ENCODE results near the gene ZNF605. TPM values are rescaled to one million over a fixed set of nuclear protein-coding genes. Genes with fewer than 3 reads are reported as not detected.
"Not testable (repeated sequence)": the region's sequence is repeated elsewhere in the genome, so short reads cannot be mapped to it uniquely, and the experiment has no call there.

ZNF605 gene
- total RNA-seq, 1 experiment from 2014 or later, result 31.1 TPM

DNA sequence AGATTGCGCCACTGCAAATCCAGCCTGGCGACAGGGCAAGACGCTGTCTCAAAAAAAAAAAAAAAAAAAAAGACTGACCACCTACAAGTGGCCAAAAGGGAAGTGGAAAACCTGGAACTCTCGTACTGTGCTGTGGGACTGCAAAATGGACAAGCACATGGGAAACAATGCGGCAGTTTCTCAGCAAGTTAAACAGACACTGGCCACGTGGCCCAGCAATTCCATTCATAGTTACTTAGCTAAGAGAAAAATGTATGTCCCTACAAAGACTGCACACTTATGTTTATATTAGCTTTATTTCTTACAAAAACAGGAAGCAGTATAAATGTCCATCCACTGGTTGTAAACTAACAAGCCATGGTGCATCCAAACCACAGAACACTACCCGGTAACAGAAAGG is 74.3 kb downstream of the ZNF605 start:
- Mint-ChIP-seq H3K4me1 (ENCODE audit: low read depth, unreplicated experiment) (no peaks in the 10 kb centered on the region), H3K9me3 (ENCODE audit: low read depth, unreplicated experiment) (peaks cover 3% of the 10 kb centered on the region), H3K27me3 (ENCODE audit: unreplicated experiment) (no peaks in the 10 kb centered on the region), H3K4me3 (ENCODE audit: low read depth, unreplicated experiment) (no peak overlapping the region), H3K27ac (ENCODE audit: unreplicated experiment) (no peak overlapping the region), H3K36me3 (ENCODE audit: insufficient read depth, unreplicated experiment) (peaks cover 48% of the 10 kb centered on the region)
- no peak for DNase-seq
- CTCF ChIA-PET, result interaction anchor here (0.7 kb wide), 2 partner anchors 9 to 74 kb away, joined by 4 read pairs; no protein-coding TSS in a partner anchor
- intact Hi-C loops (cut with micrococcal nuclease; ENCODE audit: unreplicated experiment), result no loop called here
- no TSS peak for BruUV-seq (replicated peaks)
- TF ChIP-seq, protein P1, sequence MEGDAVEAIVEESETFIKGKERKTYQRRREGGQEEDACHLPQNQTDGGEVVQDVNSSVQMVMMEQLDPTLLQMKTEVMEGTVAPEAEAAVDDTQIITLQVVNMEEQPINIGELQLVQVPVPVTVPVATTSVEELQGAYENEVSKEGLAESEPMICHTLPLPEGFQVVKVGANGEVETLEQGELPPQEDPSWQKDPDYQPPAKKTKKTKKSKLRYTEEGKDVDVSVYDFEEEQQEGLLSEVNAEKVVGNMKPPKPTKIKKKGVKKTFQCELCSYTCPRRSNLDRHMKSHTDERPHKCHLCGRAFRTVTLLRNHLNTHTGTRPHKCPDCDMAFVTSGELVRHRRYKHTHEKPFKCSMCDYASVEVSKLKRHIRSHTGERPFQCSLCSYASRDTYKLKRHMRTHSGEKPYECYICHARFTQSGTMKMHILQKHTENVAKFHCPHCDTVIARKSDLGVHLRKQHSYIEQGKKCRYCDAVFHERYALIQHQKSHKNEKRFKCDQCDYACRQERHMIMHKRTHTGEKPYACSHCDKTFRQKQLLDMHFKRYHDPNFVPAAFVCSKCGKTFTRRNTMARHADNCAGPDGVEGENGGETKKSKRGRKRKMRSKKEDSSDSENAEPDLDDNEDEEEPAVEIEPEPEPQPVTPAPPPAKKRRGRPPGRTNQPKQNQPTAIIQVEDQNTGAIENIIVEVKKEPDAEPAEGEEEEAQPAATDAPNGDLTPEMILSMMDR (IDR thresholded peaks at IDR 0.05; ENCODE audit: unreplicated experiment), result no peak

DNA sequence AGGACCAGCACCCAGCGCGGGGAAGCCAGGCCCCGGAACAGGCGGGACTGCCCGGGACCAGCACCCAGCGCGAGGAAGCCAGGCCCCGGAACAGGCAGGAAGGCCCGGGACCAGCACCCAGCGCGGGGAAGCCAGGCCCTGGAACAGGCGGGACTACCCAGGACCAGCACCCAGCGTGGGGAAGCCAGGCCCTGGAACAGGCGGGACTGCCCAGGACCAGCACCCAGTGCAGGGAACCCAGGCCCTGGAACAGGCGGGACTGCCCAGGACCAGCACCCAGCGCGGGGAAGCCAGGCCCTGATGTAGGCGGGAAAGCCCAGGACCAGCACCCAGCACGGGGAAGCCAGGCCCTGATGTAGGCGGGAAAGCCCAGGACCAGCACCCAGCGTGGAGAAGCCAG is 81.5 kb downstream of the ZNF605 start:
- H3K4me1 Mint-ChIP-seq (ENCODE audit: low read depth, unreplicated experiment); H3K9me3 Mint-ChIP-seq (ENCODE audit: low read depth, unreplicated experiment); H3K27ac Mint-ChIP-seq (ENCODE audit: unreplicated experiment); BruUV-seq (replicated peaks); CTCF ChIA-PET; H3K4me3 Mint-ChIP-seq (ENCODE audit: low read depth, unreplicated experiment); DNase-seq; intact Hi-C loops (cut with micrococcal nuclease; ENCODE audit: unreplicated experiment); H3K27me3 Mint-ChIP-seq (ENCODE audit: unreplicated experiment): not testable (repeated sequence)
- H3K36me3 Mint-ChIP-seq (ENCODE audit: insufficient read depth, unreplicated experiment), result peaks cover 53% of the 10 kb centered on the region

DNA sequence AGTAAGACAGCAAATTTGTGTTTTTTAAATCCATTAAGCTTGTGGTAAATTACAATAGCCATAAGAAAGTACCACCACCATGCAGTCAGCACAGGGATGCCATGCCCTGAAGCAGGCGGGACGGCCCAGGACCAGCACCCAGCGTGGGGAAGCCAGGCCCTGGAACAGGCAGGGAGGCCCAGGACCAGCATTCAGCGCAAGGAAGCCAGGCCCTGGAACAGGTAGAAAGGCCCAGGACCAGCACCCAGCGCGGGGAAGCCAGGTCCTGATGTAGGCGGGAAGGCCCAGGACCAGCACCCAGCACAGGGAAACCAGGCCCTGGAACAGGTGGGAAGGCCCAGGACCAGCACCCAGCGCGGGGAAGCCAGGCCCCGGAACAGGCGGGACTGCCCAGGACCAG is 81.9 kb downstream of the ZNF605 start:
- BruUV-seq (replicated peaks), result no TSS peak
- CTCF ChIA-PET, result no interaction called here

DNA sequence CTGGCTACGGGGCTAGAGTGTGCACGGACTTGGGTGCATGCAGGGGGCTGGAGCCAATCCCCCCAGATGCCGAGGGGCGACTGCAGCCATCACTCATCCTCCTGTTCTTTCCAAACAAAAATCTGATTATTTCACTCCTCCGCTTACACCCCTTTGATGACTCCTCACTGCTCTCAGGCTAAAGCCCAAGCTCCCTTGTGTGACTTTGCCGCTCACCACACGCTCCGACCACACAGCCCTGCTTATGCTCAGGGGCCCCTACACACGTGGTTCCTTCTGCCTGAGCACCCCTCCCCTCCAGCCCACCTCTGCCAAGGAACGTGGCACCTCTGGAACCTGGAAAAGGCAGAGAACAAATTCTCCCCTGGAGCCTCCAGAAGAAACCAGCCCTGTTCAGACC is 82.4 kb downstream of the ZNF605 start:
- TF ChIP-seq, protein P1 (IDR thresholded peaks at IDR 0.05; ENCODE audit: unreplicated experiment), result no peak
- BruUV-seq (replicated peaks), result no TSS peak
- H3K36me3 Mint-ChIP-seq (ENCODE audit: insufficient read depth, unreplicated experiment), result peaks cover 57% of the 10 kb centered on the region

More for the DNA sequence above, 81.9 kb downstream of the ZNF605 start:
- no peak for DNase-seq
- Mint-ChIP-seq H3K4me1 (ENCODE audit: low read depth, unreplicated experiment) (no peaks in the 10 kb centered on the region), H3K27me3 (ENCODE audit: unreplicated experiment) (no peaks in the 10 kb centered on the region), H3K27ac (ENCODE audit: unreplicated experiment) (no peak overlapping the region), H3K4me3 (ENCODE audit: low read depth, unreplicated experiment) (no peak overlapping the region), H3K36me3 (ENCODE audit: insufficient read depth, unreplicated experiment) (peaks cover 57% of the 10 kb centered on the region), H3K9me3 (ENCODE audit: low read depth, unreplicated experiment) (peaks cover 3% of the 10 kb centered on the region)
- TF ChIP-seq, protein P1 (IDR thresholded peaks at IDR 0.05; ENCODE audit: unreplicated experiment), result no peak
- intact Hi-C loops (cut with micrococcal nuclease; ENCODE audit: unreplicated experiment), result no loop called here

DNA sequence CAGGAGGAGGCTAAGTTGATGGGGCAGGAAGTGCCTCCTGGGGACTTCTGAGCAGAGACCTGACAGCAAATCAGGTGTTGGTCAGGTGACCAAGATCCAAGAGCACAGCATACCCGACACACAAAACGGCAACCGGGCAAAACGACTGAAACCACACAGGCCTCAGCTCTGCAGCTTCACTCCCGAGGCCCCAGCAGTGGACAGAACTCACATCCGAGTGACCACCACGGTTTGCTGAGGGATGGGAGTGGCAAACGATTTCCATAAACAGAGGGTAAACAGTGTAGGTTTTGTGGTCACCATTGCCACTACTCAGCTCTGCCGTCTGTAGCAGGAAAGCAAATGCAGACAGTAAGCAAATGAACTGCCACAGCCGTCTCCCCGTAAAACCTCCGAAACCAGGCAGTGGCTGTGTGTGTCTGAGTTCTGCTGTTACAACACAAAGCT is 83.1 kb downstream of the ZNF605 start:
- Mint-ChIP-seq H3K4me3 (ENCODE audit: low read depth, unreplicated experiment) (no peak overlapping the region), H3K27me3 (ENCODE audit: unreplicated experiment) (no peaks in the 10 kb centered on the region), H3K4me1 (ENCODE audit: low read depth, unreplicated experiment) (no peaks in the 10 kb centered on the region), H3K27ac (ENCODE audit: unreplicated experiment) (no peak overlapping the region), H3K9me3 (ENCODE audit: low read depth, unreplicated experiment) (peaks cover 4% of the 10 kb centered on the region), H3K36me3 (ENCODE audit: insufficient read depth, unreplicated experiment) (peaks cover 56% of the 10 kb centered on the region)
- TF ChIP-seq, protein P1 (IDR thresholded peaks at IDR 0.05; ENCODE audit: unreplicated experiment), result no peak
- no TSS peak for BruUV-seq (replicated peaks)
- CTCF ChIA-PET, result interaction anchor here (0.6 kb wide), 1 partner anchor 9 kb away, joined by 4 read pairs; no protein-coding TSS in a partner anchor
- DNase-seq, result no peak
- intact Hi-C loops (cut with micrococcal nuclease; ENCODE audit: unreplicated experiment), result no loop called here

More for the DNA sequence above, 82.4 kb downstream of the ZNF605 start:
- CTCF ChIA-PET, result no interaction called here
- no peak for DNase-seq
- intact Hi-C loops (cut with micrococcal nuclease; ENCODE audit: unreplicated experiment), result no loop called here
- no peak overlapping the region for H3K4me3 Mint-ChIP-seq (ENCODE audit: low read depth, unreplicated experiment)
- peaks cover 3% of the 10 kb centered on the region for H3K9me3 Mint-ChIP-seq (ENCODE audit: low read depth, unreplicated experiment)
- H3K27me3 Mint-ChIP-seq (ENCODE audit: unreplicated experiment), result no peaks in the 10 kb centered on the region
- H3K27ac Mint-ChIP-seq (ENCODE audit: unreplicated experiment), result no peak overlapping the region
- no peaks in the 10 kb centered on the region for H3K4me1 Mint-ChIP-seq (ENCODE audit: low read depth, unreplicated experiment)

Data from Calu3 (cell line).